SK-N-SH (cell line): ENCODE results near the gene BOC. TPM values are rescaled to one million over a fixed set of nuclear protein-coding genes. Genes with fewer than 3 reads are reported as not detected.
A peak's percentile ranks its signal among the peaks of the same experiment; 100 is the strongest.

Experiments
- CTCF ChIA-PET: fragments of 300-600, 350-600 bp; formaldehyde crosslinking; extraction: SDS; loops from one replicate; lab custom pipeline; 2021; lab: Yijun Ruan, JAX
- POLR2A ChIA-PET: fragments of 350-600 bp; sonication (Branson Sonifier 250); formaldehyde crosslinking; extraction: SDS; loops from one replicate; lab custom pipeline; 2020; ENCODE audit warnings: antibody characterized with exemption, inconsistent platforms; lab: Yijun Ruan, JAX
- DNase-seq: peaks from one replicate; pipeline ENCODE4 v3.0.0; 2012
- H2AFZ ChIP-seq: fragments of 200-600 bp; sonication (generic); 2 replicates; pipeline ENCODE4 v1.8.1; 2016; ENCODE audit warnings: antibody characterized with exemption, mild to moderate bottlenecking, low read depth
- H3F3A ChIP-seq: fragments of 200-600 bp; sonication (generic); replicated peaks from 2 replicates; pipeline ENCODE3; 2016; ENCODE audit warnings: antibody characterized with exemption, mild to moderate bottlenecking; ENCODE audit not compliant: insufficient read depth
- H3K27ac ChIP-seq, 2 experiments: fragments of 200-500 bp in 1 of 2; fragments of 200-600 bp in 1 of 2; sonication (Bioruptor generic) in 1 of 2; sonication (generic), shearing (Covaris generic) in 1 of 2; 2 replicates each; pipeline versions ENCODE4 v1.5.1 to v1.6.1; 2014 to 2016; ENCODE audit warnings: low read depth in 2 of 2, inconsistent platforms in 1 of 2, low read length in 1 of 2, mild to moderate bottlenecking in 1 of 2, mixed read lengths in 1 of 2
- H3K27me3 ChIP-seq: fragments of 200-600 bp; sonication (generic), shearing (Covaris generic); 2 replicates; pipeline ENCODE4 v1.6.1; 2016; ENCODE audit warnings: mixed run types; ENCODE audit not compliant: insufficient read depth
- H3K36me3 ChIP-seq, 2 experiments: fragments of 200-500 bp in 1 of 2; fragments of 200-600 bp in 1 of 2; sonication (Bioruptor generic) in 1 of 2; sonication (generic) in 1 of 2; replicated peaks in 1 of 2; 2 replicates each; pipeline versions ENCODE3 to v1.5.1; 2014 to 2016; ENCODE audit warnings: low read length in 1 of 2, mild to moderate bottlenecking in 1 of 2; ENCODE audit not compliant: insufficient read depth in 2 of 2, control insufficient read depth in 1 of 2
- H3K4me1 ChIP-seq, 2 experiments: fragments of 200-500 bp in 1 of 2; fragments of 200-600 bp in 1 of 2; sonication (Bioruptor generic) in 1 of 2; sonication (generic), shearing (Covaris generic) in 1 of 2; 2 replicates each; pipeline versions ENCODE4 v1.5.1 to v1.6.1; 2014 to 2016; ENCODE audit warnings: low read depth in 1 of 2, low read length in 1 of 2, mixed run types in 1 of 2; ENCODE audit not compliant: insufficient read depth in 2 of 2, control insufficient read depth in 1 of 2
- H3K4me2 ChIP-seq: fragments of 200-600 bp; sonication (generic), shearing (Covaris generic); 2 replicates; pipeline ENCODE4 v1.6.1; 2017; ENCODE audit warnings: mixed run types
- H3K4me3 ChIP-seq, 2 experiments: fragments of 200-500 bp in 1 of 2; fragments of 200-600 bp in 1 of 2; sonication (Bioruptor generic) in 1 of 2; sonication (generic), shearing (Covaris generic) in 1 of 2; 2 replicates each; pipeline versions ENCODE4 v1.5.1 to v1.8.1; 2014 to 2016; ENCODE audit warnings: low read depth in 2 of 2, inconsistent platforms in 1 of 2, low read length in 1 of 2, mild to moderate bottlenecking in 1 of 2, mixed read lengths in 1 of 2, moderate library complexity in 1 of 2
- H3K79me2 ChIP-seq: fragments of 200-600 bp; sonication (generic); 2 replicates; pipeline ENCODE4 v1.8.1; 2017; ENCODE audit warnings: mild to moderate bottlenecking; ENCODE audit not compliant: insufficient read depth
- H3K9ac ChIP-seq: fragments of 200-600 bp; sonication (generic); 2 replicates; pipeline ENCODE4 v1.6.1; 2017; ENCODE audit warnings: mixed run types
- H3K9me2 ChIP-seq: fragments of 200-600 bp; sonication (generic); 2 replicates; pipeline ENCODE4 v1.6.1; 2017; ENCODE audit warnings: mixed run types
- H3K9me3 ChIP-seq: fragments of 200-600 bp; sonication (generic); 2 replicates; pipeline ENCODE4 v1.6.1; 2017; ENCODE audit warnings: mixed run types, mild to moderate bottlenecking, moderate library complexity
- H4K20me1 ChIP-seq: fragments of 200-600 bp; sonication (generic); 2 replicates; pipeline ENCODE4 v1.6.1; 2017; ENCODE audit warnings: mild to moderate bottlenecking, mixed run types; ENCODE audit not compliant: insufficient read depth
- CTCF ChIP-seq: fragments of 200-600 bp; sonication (generic); IDR thresholded peaks from 2 replicates; pipeline ENCODE4 v1.6.1; 2017; ENCODE audit warnings: antibody characterized with exemption, mild to moderate bottlenecking, moderate library complexity
- EP300 ChIP-seq, 2 experiments: IDR thresholded peaks; 2 replicates each; pipeline versions ENCODE4 v1.4.0 to v1.6.1; 2012; ENCODE audit warnings: borderline replicate concordance in 1 of 2, low read depth in 1 of 2, low read length in 1 of 2
- EZH2phosphoT487 ChIP-seq: fragments of 200-600 bp; sonication (generic); IDR thresholded peaks from 2 replicates; pipeline ENCODE4 v1.6.1; 2017; ENCODE audit warnings: low read depth, mixed run types, mild to moderate bottlenecking, antibody characterized with exemption, moderate library complexity, borderline replicate concordance
- FOXM1 ChIP-seq: IDR thresholded peaks from 2 replicates; pipeline ENCODE4 v1.4.0; 2012; ENCODE audit warnings: low read depth, mild to moderate bottlenecking
- GATA2 ChIP-seq: sonication (generic); formaldehyde crosslinking; IDR thresholded peaks from 2 replicates; pipeline ENCODE4 v1.5.0; 2020; ENCODE audit warnings: mild to moderate bottlenecking, missing genetic modification reagents
- JUND ChIP-seq: IDR thresholded peaks from 2 replicates; pipeline ENCODE4 v1.4.0; 2012
- MEF2A ChIP-seq: IDR thresholded peaks from 2 replicates; pipeline ENCODE4 v1.4.0; 2012; ENCODE audit warnings: low read depth, borderline replicate concordance
- MXI1 ChIP-seq: IDR thresholded peaks from 2 replicates; pipeline ENCODE4 v1.6.1; 2012; ENCODE audit warnings: mild to moderate bottlenecking, low read depth, low read length, improper control_type of control experiment
- NFIC ChIP-seq: IDR thresholded peaks from 2 replicates; pipeline ENCODE4 v1.4.0; 2012; ENCODE audit warnings: borderline replicate concordance
- NRF1 ChIP-seq: IDR thresholded peaks from 2 replicates; pipeline ENCODE4 v1.6.1; 2012; ENCODE audit warnings: low read depth, mild to moderate bottlenecking, low read length
- POLR2AphosphoS5 ChIP-seq: IDR thresholded peaks from 2 replicates; pipeline ENCODE4 v1.6.1; 2012; ENCODE audit warnings: low read depth, low read length
- RFX5 ChIP-seq: IDR thresholded peaks from 2 replicates; pipeline ENCODE4 v1.6.1; 2012; ENCODE audit warnings: mild to moderate bottlenecking, improper control_type of control experiment, low read length
- SIN3A ChIP-seq: IDR thresholded peaks from 2 replicates; pipeline ENCODE4 v1.6.1; 2012; ENCODE audit warnings: low read depth, mild to moderate bottlenecking, low read length, moderate library complexity, borderline replicate concordance
- SMC3 ChIP-seq: IDR thresholded peaks from 2 replicates; pipeline ENCODE4 v1.6.1; 2012; ENCODE audit warnings: low read depth, low read length, improper control_type of control experiment
- TAF1 ChIP-seq: IDR thresholded peaks from 2 replicates; pipeline ENCODE4 v1.6.1; 2012; ENCODE audit warnings: low read depth, mild to moderate bottlenecking, low read length, moderate library complexity, borderline replicate concordance
- TEAD4 ChIP-seq: IDR thresholded peaks from 2 replicates; pipeline ENCODE4 v1.4.0; 2012; ENCODE audit warnings: mild to moderate bottlenecking, borderline replicate concordance; ENCODE audit not compliant: insufficient read depth
- WGBS: methylation state at CpG from one replicate; pipeline ENCODE4 v1.1.6; 2017; ENCODE audit warnings: low lambda C conversion rate; 5-methylcytosine and 5-hydroxymethylcytosine counted together
- polyA plus RNA-seq, 3 experiments: library from polyadenylated mRNA; depleted of rRNA; stranded (reverse); fragments of >200 nt; gene quantifications; 2 replicates each; pipeline ENCODE4 v1.2.3, GENCODE V29; 2012
- TF ChIP-seq, protein P1 (sequence below): fragments of 150-350 bp; IDR thresholded peaks from 2 replicates; pipeline ENCODE4 v1.6.1; 2017; ENCODE audit warnings: antibody characterized with exemption, low read length, low read depth, borderline replicate concordance
- TF ChIP-seq, protein P2 (sequence below): IDR thresholded peaks from 2 replicates; pipeline ENCODE4 v1.6.1; 2012; ENCODE audit warnings: mild to moderate bottlenecking, low read depth, low read length, moderate library complexity

The BOC gene
- polyA plus RNA-seq, 1 of the 3 experiments (the other 2 are of a cell fraction): 6.6 TPM

DNA sequence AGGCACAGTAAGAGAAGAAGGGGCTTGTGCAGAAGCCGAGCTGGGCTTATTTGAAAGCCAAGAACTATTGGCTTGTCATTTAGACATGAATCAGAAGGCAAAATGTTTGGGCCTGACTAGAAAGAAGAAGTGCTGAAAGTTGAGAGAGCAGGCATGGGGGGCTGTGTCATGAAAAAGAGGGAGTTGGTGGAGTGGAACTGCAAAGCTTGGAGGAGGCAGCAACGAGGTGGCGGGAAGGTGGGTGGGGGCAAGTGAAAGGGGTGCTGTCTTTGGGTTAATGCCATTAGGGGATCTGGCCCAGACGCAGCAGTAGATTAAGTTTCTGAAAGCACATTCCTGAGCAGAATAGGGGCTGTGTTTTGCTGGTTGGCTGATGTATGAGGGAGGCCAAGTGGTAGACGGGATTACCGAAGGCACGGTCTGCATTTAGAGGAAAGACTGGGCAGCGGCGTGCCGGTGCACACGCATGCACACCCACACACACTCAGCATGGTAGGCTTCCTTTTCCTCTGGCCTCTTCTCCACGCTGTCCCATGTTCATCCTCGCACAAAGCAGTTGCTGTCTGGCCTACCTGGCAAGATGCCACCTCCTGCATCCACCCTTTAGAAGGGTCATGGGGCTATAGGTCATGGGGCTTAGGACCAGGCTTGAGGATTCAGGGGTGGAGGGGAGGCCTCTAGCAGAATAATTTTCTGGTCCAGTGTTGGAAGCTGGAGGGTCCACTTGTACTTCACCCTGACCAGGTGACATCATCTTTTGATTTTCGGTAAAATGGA is 43.0 kb downstream of the BOC start (continued):
- TF ChIP-seq, protein P1, sequence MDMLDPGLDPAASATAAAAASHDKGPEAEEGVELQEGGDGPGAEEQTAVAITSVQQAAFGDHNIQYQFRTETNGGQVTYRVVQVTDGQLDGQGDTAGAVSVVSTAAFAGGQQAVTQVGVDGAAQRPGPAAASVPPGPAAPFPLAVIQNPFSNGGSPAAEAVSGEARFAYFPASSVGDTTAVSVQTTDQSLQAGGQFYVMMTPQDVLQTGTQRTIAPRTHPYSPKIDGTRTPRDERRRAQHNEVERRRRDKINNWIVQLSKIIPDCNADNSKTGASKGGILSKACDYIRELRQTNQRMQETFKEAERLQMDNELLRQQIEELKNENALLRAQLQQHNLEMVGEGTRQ: no peak
- TF ChIP-seq EP300 (IDR thresholded peaks at IDR 0.05; ENCODE audit: borderline replicate concordance in 1 of 2, low read depth in 1 of 2, low read length in 1 of 2): no peak
- TF ChIP-seq POLR2AphosphoS5: no peak
- no peak for TF ChIP-seq TEAD4
- no peak for TF ChIP-seq EZH2phosphoT487

GRCh38 chr3:113255100-113255853 is 43.9 kb downstream of the BOC start:
- no peaks in the 10 kb centered on the region for H3K79me2 ChIP-seq
- no peak overlapping the region for H3K4me3 ChIP-seq
- H2AFZ ChIP-seq: no peak overlapping the region
- CTCF ChIA-PET: interaction anchor here (0.6 to 1.3 kb wide), 5 partner anchors 8 to 204 kb away, joined by 3 to 4 read pairs (median 3); no protein-coding TSS in a partner anchor
- WGBS: 95% methylated on average over 7 of the region's 7 CpGs
- H3K4me2 ChIP-seq: no peak overlapping the region
- POLR2A ChIA-PET: no interaction called here
- no peaks in the 10 kb centered on the region for H3K9me3 ChIP-seq
- H3K4me1 ChIP-seq: no peaks in the 10 kb centered on the region; a peak in 1 of 4 replicates
- peaks cover 0 to 17% of the 10 kb centered on the region in 2 experiments for H3K36me3 ChIP-seq
- no peaks in the 10 kb centered on the region for H3K27me3 ChIP-seq
- no peaks in the 10 kb centered on the region for H4K20me1 ChIP-seq
- H3K9me2 ChIP-seq: no peaks in the 10 kb centered on the region
- no peaks in the 10 kb centered on the region for H3F3A ChIP-seq
- H3K27ac ChIP-seq: 0 out of 4 replicates have a peak overlapping the region, but pooled peaks of 1 of the 2 experiments have one; percentile 18
- no peak overlapping the region for H3K9ac ChIP-seq
- no peak for TF ChIP-seq MEF2A
- TF ChIP-seq SMC3: no peak
- no peak for TF ChIP-seq MXI1
- no peak for TF ChIP-seq EP300 (IDR thresholded peaks at IDR 0.05; ENCODE audit: borderline replicate concordance in 1 of 2, low read depth in 1 of 2, low read length in 1 of 2)
- TF ChIP-seq, protein P2, sequence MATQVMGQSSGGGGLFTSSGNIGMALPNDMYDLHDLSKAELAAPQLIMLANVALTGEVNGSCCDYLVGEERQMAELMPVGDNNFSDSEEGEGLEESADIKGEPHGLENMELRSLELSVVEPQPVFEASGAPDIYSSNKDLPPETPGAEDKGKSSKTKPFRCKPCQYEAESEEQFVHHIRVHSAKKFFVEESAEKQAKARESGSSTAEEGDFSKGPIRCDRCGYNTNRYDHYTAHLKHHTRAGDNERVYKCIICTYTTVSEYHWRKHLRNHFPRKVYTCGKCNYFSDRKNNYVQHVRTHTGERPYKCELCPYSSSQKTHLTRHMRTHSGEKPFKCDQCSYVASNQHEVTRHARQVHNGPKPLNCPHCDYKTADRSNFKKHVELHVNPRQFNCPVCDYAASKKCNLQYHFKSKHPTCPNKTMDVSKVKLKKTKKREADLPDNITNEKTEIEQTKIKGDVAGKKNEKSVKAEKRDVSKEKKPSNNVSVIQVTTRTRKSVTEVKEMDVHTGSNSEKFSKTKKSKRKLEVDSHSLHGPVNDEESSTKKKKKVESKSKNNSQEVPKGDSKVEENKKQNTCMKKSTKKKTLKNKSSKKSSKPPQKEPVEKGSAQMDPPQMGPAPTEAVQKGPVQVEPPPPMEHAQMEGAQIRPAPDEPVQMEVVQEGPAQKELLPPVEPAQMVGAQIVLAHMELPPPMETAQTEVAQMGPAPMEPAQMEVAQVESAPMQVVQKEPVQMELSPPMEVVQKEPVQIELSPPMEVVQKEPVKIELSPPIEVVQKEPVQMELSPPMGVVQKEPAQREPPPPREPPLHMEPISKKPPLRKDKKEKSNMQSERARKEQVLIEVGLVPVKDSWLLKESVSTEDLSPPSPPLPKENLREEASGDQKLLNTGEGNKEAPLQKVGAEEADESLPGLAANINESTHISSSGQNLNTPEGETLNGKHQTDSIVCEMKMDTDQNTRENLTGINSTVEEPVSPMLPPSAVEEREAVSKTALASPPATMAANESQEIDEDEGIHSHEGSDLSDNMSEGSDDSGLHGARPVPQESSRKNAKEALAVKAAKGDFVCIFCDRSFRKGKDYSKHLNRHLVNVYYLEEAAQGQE: no peak
- no peak for TF ChIP-seq RFX5
- TF ChIP-seq, protein P1: no peak
- TF ChIP-seq GATA2: no peak
- TF ChIP-seq FOXM1: no peak
- no peak for TF ChIP-seq TAF1
- no peak for TF ChIP-seq NRF1
- TF ChIP-seq CTCF: no peak
- TF ChIP-seq JUND: no peak
- TF ChIP-seq TEAD4: no peak
- no peak for TF ChIP-seq SIN3A
- TF ChIP-seq NFIC: no peak
- no peak for DNase-seq
